BJ (cell line): ENCODE measurements around the gene DOCK6. TPM values are rescaled to one million over a fixed set of nuclear protein-coding genes. Genes with fewer than 3 reads are reported as not detected.

Experiments
- CTCF ChIA-PET: fragments of 350-600 bp; formaldehyde crosslinking; extraction: SDS; loops from one replicate; lab custom pipeline; 2021; ENCODE audit warnings: antibody characterized with exemption, inconsistent platforms; lab: Yijun Ruan, JAX
- POLR2A ChIA-PET: fragments of 300-600 bp; sonication (Branson Sonifier 250); formaldehyde crosslinking; extraction: SDS; loops from one replicate; lab custom pipeline; 2021; ENCODE audit warnings: antibody characterized with exemption; lab: Charles Lee
- DNase-seq: peaks from one replicate; pipeline ENCODE4 v3.0.0-alpha.2; 2011; ENCODE audit warnings: low read depth
- H3K27me3 ChIP-seq: 2 replicates; pipeline ENCODE4 v1.6.0; 2011; ENCODE audit warnings: low read length; ENCODE audit not compliant: control insufficient read depth, insufficient read depth
- H3K36me3 ChIP-seq: 2 replicates; pipeline ENCODE4 v1.5.1; 2011; ENCODE audit warnings: low read length; ENCODE audit not compliant: control insufficient read depth, insufficient read depth
- H3K4me3 ChIP-seq: 2 replicates; pipeline ENCODE4 v1.5.1; 2011; ENCODE audit warnings: low read depth, mild to moderate bottlenecking, control low read depth, low read length
- polyA plus RNA-seq: library from polyadenylated mRNA; depleted of rRNA; stranded (reverse); fragments of >200 nt; gene quantifications from 2 replicates; pipeline ENCODE4 v1.2.3, GENCODE V29; 2011
- TF ChIP-seq, protein P1 (sequence below): IDR thresholded peaks from 2 replicates; pipeline ENCODE4 v1.5.1; 2011; ENCODE audit warnings: low read depth, mild to moderate bottlenecking, control low read depth, inconsistent platforms, low read length, moderate library complexity; ENCODE audit not compliant: insufficient read depth

Gene DOCK6
- polyA plus RNA-seq, 1 experiment: 15.2 TPM

DNA sequence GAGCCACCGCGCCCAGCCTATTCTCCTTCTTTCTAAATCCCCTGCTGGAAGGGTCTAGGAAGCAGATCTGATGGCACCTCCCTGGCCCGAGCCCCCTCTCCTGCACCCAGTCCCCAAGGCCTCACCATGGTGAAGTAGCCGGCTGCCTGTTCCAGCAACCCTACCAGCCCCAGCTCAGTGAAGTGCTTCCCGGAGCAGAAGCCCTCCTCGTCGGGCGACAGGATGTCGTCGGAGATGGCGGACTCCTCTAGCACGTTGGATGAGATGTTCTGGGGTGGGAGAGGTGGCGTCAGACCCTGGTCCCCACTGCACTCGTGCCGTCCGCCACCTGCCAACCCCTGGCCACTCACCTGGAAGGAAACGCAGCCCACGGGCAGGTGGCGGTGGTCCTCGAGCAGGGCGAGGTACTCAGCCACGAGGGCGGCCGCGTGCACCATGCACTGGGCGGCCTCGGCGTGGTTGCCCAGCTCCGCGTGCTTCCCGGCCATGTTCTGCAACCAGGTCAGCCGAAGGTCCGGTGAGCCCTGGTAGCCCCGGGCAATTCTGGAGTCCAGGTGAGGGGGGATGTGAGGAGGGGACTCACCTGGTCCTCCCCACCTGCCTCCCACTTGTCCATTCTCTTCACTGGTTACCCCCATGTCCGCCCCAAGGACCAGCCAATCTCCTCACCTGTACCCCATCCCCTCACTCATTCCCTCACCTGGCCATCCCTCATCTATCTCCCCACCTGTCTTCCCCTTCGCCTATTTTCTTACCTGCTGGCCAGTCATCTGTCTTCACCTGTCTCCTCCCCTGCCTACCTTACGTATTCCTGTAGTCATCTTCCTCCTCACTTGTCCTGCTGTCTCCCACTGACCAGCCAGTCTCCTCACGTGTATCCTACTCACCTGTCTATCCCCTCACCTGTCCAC lies 53.5 kb downstream of the DOCK6 start:
- DNase-seq: no peak
- H3K4me3 ChIP-seq: no peak overlapping the region
- CTCF ChIA-PET: interaction anchor here (0.9 to 3.7 kb wide), 4 partner anchors 10 to 173 kb away, joined by 3 to 16 read pairs (median 4); no protein-coding TSS in a partner anchor
- peaks cover 11% of the 10 kb centered on the region for H3K36me3 ChIP-seq
- TF ChIP-seq, protein P1, sequence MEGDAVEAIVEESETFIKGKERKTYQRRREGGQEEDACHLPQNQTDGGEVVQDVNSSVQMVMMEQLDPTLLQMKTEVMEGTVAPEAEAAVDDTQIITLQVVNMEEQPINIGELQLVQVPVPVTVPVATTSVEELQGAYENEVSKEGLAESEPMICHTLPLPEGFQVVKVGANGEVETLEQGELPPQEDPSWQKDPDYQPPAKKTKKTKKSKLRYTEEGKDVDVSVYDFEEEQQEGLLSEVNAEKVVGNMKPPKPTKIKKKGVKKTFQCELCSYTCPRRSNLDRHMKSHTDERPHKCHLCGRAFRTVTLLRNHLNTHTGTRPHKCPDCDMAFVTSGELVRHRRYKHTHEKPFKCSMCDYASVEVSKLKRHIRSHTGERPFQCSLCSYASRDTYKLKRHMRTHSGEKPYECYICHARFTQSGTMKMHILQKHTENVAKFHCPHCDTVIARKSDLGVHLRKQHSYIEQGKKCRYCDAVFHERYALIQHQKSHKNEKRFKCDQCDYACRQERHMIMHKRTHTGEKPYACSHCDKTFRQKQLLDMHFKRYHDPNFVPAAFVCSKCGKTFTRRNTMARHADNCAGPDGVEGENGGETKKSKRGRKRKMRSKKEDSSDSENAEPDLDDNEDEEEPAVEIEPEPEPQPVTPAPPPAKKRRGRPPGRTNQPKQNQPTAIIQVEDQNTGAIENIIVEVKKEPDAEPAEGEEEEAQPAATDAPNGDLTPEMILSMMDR: no peak
- POLR2A ChIA-PET: no interaction called here
- no peaks in the 10 kb centered on the region for H3K27me3 ChIP-seq

DNA sequence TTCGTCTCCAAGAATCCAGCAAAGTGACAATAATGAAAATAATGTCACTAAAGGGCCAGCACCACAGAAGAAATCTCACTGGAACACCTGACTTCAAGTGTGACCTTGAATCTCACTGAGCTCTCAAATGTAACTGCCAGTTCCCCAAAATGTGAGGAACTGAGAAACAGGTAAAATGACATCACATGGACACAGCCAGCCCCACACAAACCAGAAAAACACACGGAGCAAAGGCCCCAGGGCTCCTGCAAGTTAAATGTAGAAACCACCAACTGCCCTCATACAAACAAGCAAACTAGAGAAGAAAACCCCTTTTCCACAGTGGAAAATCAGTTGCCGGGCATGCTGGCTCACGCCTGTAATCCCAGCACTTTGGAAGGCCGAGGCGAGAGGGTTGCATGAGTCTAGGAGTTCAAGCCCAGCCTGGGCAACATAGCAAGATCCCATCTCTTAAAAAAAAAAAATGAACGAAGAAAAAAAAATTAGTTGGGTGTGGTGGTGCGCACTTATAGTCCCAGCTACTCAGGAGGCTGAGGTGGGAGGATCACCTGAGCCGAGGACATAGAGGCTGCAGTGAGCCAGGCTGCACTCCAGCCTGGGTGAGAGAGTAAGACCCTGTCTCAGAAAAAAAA lies 56.3 kb downstream of the DOCK6 start:
- TF ChIP-seq, protein P1: no peak
- Histone ChIP-seq H3K27me3 (no peaks in the 10 kb centered on the region), H3K36me3 (peaks cover 8% of the 10 kb centered on the region), H3K4me3 (no peak overlapping the region)
- ChIA-PET POLR2A (no interaction called here), CTCF (interaction anchor here (0.8 to 3.7 kb wide), 7 partner anchors 9 to 170 kb away, joined by 3 to 16 read pairs (median 4); no protein-coding TSS in a partner anchor)
- no peak for DNase-seq

DNA sequence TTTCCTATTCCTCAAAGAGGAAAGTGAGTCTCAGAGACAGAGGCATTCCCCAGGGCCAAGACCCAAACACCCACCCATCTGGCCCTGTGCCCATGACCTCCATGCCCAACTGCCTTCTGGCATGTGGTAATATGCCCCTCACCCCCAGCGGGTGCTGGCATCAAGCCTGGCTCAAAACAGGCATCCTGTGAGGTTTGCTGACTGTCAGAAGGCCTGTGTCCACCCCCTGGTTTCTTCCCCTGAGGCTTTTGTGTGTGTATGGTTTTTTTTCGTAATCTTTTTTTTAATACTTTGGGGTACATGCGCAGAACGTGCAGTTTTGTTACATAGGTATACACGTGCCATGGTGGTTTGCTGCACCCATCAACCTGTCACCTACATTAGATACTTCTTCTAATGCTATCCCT lies 57.4 kb downstream of the DOCK6 start:
- Histone ChIP-seq H3K27me3 (no peaks in the 10 kb centered on the region), H3K36me3 (peaks cover 12% of the 10 kb centered on the region), H3K4me3 (no peak overlapping the region)
- TF ChIP-seq, protein P1: no peak
- POLR2A ChIA-PET: no interaction called here
- DNase-seq: no peak
- CTCF ChIA-PET: interaction anchor here (0.7 to 5.6 kb wide), 9 partner anchors 8 to 168 kb away, joined by 3 to 57 read pairs (median 6); no protein-coding TSS in a partner anchor

DNA sequence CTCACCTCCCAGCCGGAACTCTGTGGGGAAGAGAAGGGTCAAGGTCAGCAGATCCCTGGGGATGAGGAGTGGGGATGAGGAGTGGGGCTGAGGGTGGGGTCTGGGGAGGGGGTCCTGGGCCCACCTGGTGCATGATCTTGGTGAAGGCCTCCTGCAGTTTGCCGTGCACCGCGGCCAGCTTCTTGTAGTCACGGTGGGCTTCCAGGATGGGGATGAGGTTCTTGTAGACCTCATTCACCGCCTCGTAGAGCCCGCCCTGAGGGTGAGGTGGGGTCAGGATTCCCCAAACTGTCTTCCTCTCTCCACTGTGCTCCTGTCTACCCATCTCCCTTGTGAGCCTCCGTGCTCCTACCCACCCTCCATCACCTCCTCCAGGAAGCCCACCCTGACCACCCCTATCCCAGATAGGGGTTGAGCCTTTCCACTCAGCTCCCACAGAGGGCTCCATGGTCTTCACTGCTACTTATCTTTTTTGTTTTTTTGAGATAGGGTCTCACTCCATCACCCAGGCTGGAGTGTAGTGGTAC lies 58.2 kb downstream of the DOCK6 start:
- Histone ChIP-seq H3K36me3 (peaks cover 10% of the 10 kb centered on the region), H3K4me3 (no peak overlapping the region), H3K27me3 (no peaks in the 10 kb centered on the region)
- TF ChIP-seq, protein P1: no peak
- no peak for DNase-seq
- POLR2A ChIA-PET: no interaction called here
- CTCF ChIA-PET: interaction anchor here (0.5 to 5.6 kb wide), 16 partner anchors 9 to 398 kb away, joined by 3 to 57 read pairs (median 5); no protein-coding TSS in a partner anchor
